Gastrocnemius medialis (tissue), 4 donors: ENCODE measurements around the gene KRT80.

ENCODE experiments used
- CTCF ChIP-seq, 5 experiments: fragments of 450-650 bp in 3 of 5; fragments of 200-600 bp in 2 of 5; sonication (generic) in 2 of 5; IDR thresholded peaks in 4 of 5; conservative IDR thresholded peaks in 1 of 5; 1 replicate in 4 of 5; 2 replicates in 1 of 5; pipeline ENCODE4 v1.5.1; 2016 to 2019; ENCODE audit warnings: antibody characterized with exemption in 5 of 5, mild to moderate bottlenecking in 3 of 5, moderate library complexity in 3 of 5
- POLR2A ChIP-seq, 2 donors: fragments of 450-650 bp; IDR thresholded peaks; one replicate each; pipeline ENCODE4 v1.6.1; 2017; ENCODE audit warnings: antibody characterized with exemption in 2 of 2, mild to moderate bottlenecking in 2 of 2, moderate library complexity in 2 of 2

DNA sequence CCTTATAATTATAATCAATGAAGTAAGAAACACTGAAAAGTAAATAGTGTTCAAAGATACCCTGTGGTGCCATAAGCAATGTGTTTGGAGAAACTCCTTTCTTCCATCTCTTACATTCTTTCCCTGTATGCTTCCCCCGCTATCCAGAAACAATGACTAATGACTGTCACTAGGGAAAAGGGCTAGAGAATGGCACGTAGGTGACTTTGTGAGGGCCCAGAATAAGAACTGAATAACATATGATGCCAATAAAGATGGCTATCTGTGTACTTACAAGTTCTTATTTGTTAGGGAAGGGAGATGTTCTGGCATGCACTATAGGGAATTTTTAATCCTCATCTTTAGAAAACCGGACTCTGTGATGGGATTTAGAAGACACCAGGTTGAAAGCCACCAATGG is 36.6 kb upstream of the KRT80 start:
- no peak for TF ChIP-seq POLR2A (IDR thresholded peaks at IDR 0.05)
- no peak for TF ChIP-seq CTCF (IDR thresholded peaks at IDR 0.05 in 4 of 5, conservative IDR thresholded peaks at IDR 0.05 in 1 of 5)
